BE2C (cell line): ENCODE data around the gene NCAN.

Experiments
- DNase-seq: peaks from one replicate; pipeline ENCODE4 v3.0.0-alpha.2; 2020
- H3K27me3 ChIP-seq: fragments of 250-450 bp; sonication (Bioruptor Pico); 2 replicates; pipeline ENCODE4 v1.5.1; 2020; ENCODE audit warnings: mild to moderate bottlenecking
- H3K36me3 ChIP-seq: fragments of 250-450 bp; sonication (Bioruptor Pico); 2 replicates; pipeline ENCODE4 v1.5.1; 2020; ENCODE audit warnings: mild to moderate bottlenecking
- H3K4me1 ChIP-seq: fragments of 250-450 bp; sonication (Bioruptor Pico); 2 replicates; pipeline ENCODE4 v1.5.1; 2020
- H3K4me3 ChIP-seq: 2 replicates; pipeline ENCODE4 v1.5.1; 2011; ENCODE audit warnings: low read depth, low read length
- H3K9me3 ChIP-seq: fragments of 250-450 bp; sonication (Bioruptor Pico); 2 replicates; pipeline ENCODE4 v1.5.1; 2020
- CTCF ChIP-seq: IDR thresholded peaks from 2 replicates; pipeline ENCODE4 v1.5.1; 2012; ENCODE audit warnings: mild to moderate bottlenecking, low read depth, low read length

The NCAN gene

DNA sequence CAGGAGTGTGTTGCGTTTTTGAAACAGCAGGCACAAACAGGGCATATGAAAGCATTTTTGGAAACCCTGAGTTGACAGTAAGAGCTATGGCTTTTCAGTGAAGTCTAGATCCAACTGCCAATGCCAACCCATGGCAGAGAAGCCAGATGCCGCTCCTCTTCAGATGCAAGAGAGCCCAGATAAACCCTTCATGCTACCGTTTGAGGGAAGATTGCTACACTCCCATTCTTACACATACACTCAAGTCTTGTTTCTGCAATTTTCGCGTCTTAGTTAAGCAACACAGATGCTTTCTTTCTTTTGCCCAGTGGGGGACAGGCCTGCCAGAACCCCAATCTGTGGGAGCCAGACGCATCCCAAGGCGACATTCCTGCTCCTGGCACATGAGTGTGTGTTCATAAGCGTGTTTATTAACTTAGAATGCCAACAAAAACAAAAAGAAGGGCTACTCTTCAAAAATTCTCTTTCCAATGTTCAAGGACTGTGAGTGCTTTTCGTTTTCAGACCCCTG is 30.2 kb upstream of the NCAN start:
- no peaks in the 10 kb centered on the region for H3K9me3 ChIP-seq
- no peaks in the 10 kb centered on the region for H3K4me1 ChIP-seq
- no peak overlapping the region for H3K4me3 ChIP-seq
- H3K27me3 ChIP-seq, result no peaks in the 10 kb centered on the region
- no peak for TF ChIP-seq CTCF
- no peak for DNase-seq
- H3K36me3 ChIP-seq, result no peaks in the 10 kb centered on the region; the same call in 1 of the 2 replicates

DNA sequence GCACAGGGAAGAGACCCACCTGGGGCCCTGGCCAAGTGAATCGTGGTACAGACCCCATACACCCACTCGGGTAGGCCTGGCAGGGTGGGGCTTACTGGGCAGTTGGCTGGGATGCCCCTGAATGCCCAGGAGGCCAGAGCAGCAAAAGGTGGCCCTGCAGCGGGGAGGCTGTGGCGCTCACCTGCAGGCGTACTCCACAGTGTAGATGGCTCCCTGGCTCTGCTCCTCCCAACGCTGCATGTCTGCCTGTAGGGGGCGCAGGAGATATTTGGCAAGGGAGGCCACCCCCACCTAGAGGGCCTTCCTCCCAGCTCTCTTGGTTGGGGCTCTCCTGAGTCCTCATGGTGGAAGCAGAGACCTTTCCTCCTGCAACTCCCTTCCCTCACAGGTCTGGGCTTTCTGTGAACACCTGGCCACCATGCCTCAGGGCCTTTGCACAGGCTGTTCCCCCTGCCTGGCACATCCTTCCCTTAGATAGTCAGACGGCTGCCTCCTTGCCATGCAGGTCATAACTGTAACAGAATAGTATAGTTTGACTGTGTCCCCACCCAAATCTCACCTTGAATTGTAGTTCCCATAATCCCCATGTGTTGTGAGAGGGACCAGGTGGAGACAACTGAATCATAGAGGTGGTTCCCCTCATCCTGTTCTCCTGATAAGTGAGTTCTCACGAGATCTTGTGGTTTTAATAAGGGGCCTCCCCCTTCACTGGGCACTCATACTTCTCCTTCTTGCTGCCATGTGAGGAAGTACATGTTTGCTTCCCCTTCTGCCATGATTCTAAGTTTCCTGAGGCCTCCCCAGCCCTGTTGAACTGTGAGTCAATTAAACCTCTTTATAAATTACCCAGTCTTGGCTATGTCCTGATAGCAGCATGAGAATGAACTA is 25.7 kb upstream of the NCAN start:
- Histone ChIP-seq H3K36me3 (no peaks in the 10 kb centered on the region; the same call in 1 of the 2 replicates), H3K9me3 (no peaks in the 10 kb centered on the region), H3K27me3 (no peaks in the 10 kb centered on the region), H3K4me3 (no peak overlapping the region), H3K4me1 (no peaks in the 10 kb centered on the region)
- peak; percentile 73 for DNase-seq
- TF ChIP-seq CTCF, result peak; percentile 80

- no peak for DNase-seq
- H3K4me3 ChIP-seq, result no peak overlapping the region
- H3K4me1 ChIP-seq, result no peaks in the 10 kb centered on the region
- no peaks in the 10 kb centered on the region; the same call in 1 of the 2 replicates for H3K36me3 ChIP-seq
- TF ChIP-seq CTCF, result no peak
- no peaks in the 10 kb centered on the region for H3K27me3 ChIP-seq
- H3K9me3 ChIP-seq, result no peaks in the 10 kb centered on the region
Measured at GRCh38 chr19:19186742-19187141, 25.0 kb upstream of the NCAN start.

GRCh38 chr19:19191768-19192077 is 20.0 kb upstream of the NCAN start:
- no peak for DNase-seq
- Histone ChIP-seq H3K4me1 (no peaks in the 10 kb centered on the region), H3K27me3 (no peaks in the 10 kb centered on the region), H3K36me3 (no peaks in the 10 kb centered on the region), H3K4me3 (peak overlapping the region; percentile 100), H3K9me3 (no peaks in the 10 kb centered on the region)
- no peak for TF ChIP-seq CTCF

DNA sequence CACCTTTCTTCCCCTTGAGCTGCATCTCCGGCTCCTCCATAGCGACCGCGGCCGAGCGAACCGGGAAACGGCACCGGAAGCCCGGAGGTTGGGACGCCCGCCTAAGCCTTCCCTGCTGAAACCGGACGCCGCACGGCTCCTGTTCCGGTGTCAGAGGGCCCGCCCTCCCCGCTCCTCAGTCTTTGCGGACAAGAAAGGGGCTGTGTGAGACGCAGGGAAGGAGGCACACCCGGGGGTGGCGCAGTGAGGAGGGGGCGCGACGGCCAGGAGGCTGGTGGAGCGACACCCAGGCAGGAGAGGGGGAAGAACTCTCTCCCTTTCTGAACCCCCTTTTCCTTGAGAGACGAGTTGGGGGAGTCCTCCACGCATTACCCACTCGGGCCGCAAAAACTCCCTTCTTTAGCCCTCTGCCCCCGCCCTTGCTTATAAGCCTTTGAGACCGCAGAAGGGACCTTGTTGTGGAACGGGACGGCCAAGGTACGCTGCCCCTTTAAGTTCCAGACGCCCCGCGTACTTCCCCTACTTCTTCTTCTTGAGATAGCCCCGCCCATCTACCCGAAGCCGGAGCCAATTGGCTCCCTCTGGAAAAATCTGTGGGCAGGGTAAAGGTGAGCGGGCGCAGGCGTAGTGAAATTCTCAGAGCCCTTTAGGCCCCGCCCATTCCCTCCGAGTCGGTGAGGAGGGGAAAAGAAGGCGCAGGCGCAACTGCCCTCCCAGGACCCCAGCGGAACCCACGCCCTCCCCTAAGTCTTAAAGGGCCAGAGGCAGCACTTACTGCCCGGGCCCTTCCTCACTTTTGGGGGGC is 19.5 kb upstream of the NCAN start, which contains the start of the genes BORCS8 and RFXANK:
Gene BORCS8, minus strand, starts transcription at position 75 of the 805 bp plus-strand sequence. Its CDS starts 35 bp downstream, at position 40.
Gene RFXANK, plus strand, starts transcription at position 181 of the 805 bp plus-strand sequence. CDS start 1,689 bp downstream, outside the sequence.
- TF ChIP-seq CTCF, result no peak
- Histone ChIP-seq H3K9me3 (no peaks in the 10 kb centered on the region), H3K4me3 (peak within 1 kb of the TSS; percentile 100), H3K27me3 (no peaks in the 10 kb centered on the region), H3K4me1 (no peaks in the 10 kb centered on the region), H3K36me3 (peaks cover 5% of the 10 kb centered on the region; the same call in 1 of the 2 replicates)
- peak; percentile 99 for DNase-seq
